Measurements from ENCODE around the gene CCDC88C. TPM values are rescaled to one million over a fixed set of nuclear protein-coding genes. Genes with fewer than 3 reads are reported as not detected.

Gene CCDC88C
- total RNA-seq, 1 experiment from 2014 or later: 21.3 TPM

DNA sequence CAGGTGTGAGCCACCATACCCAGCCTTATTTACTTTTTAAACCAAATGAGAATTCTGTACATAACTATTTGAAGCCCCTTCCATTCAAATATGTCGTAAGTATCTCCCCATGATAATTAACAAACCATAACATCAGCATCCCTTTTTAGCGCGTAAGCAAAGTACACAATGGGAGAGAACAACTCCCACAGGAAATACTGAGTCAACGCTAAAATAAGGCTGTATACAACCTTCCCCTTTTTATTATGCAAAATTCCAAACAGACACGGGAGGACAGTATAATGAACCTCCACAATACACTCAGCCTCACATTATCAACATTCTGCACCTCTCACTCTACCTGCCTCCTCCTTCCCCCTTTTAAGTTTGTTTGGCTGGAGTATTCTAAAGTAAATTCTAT, 73.5 kb downstream of the CCDC88C start:
- no peaks in the 10 kb centered on the region for H3K9me3 ChIP-seq (ENCODE audit: control insufficient read depth, insufficient read depth, low read depth, low read length)
- no TSS peak for BruUV-seq (replicated peaks)
- ChIA-PET POLR2A (interaction anchor here (0.7 kb wide), 1 partner anchor 56 kb away, joined by 3 read pairs; no protein-coding TSS in a partner anchor), CTCF (no interaction called here)
- DNase-seq (ENCODE audit: low read depth, low spot score) (no peak), ATAC-seq (no peak)
- H3K36me3 ChIP-seq (ENCODE audit: control insufficient read depth, insufficient read depth, low read length): no peaks in the 10 kb centered on the region
- H3K4me1 ChIP-seq (ENCODE audit: control insufficient read depth, insufficient read depth, low read length): peaks cover 7% of the 10 kb centered on the region
- no peak overlapping the region for H3K27ac ChIP-seq (ENCODE audit: low read length)
- in situ Hi-C loops (cut with HindIII; ENCODE audit: low pct_unique_long_range_greater_than_20kb, low sequenced_read_pairs) (no loop called here), intact Hi-C loops (cut with micrococcal nuclease; ENCODE audit: unreplicated experiment) (no loop called here)
- TF ChIP-seq REST (IDR thresholded peaks at IDR 0.05; ENCODE audit: insufficient read depth in 1 of 2, low read depth in 2 of 2, low read length in 1 of 2) (no peak), SIN3A (IDR thresholded peaks at IDR 0.05; ENCODE audit: borderline replicate concordance, insufficient read depth, low read depth, low read length) (no peak), TCF7L2 (IDR thresholded peaks at IDR 0.05; ENCODE audit: low read depth, low read length) (no peak), CTCF (IDR thresholded peaks at IDR 0.05) (no peak), POLR2AphosphoS5 (IDR thresholded peaks at IDR 0.05; ENCODE audit: low read depth, low read length) (no peak)
- no peaks in the 10 kb centered on the region for H3K27me3 ChIP-seq (ENCODE audit: control insufficient read depth, insufficient read depth, low read length)
- H3K4me3 ChIP-seq (ENCODE audit: low read depth in 2 of 2, low read length in 2 of 2): no peak overlapping the region

DNA sequence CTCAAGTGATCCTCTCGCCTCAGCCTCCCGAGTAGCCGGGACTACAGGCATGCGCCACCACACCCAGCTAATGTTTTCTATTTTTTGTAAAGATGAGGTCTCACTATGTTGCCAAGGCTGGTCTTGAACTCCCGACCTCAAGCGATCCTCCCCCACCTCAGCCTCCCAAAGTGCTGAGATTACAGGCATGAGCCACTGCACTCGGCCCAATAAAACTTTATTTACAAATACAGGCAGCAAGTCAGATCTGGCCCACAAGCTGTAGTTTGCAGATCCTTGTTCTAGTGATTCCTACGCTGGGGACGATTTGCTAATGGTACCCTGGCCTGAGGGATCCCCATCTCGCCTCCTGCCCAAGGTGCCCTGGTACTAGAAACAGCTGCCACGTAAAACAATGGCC, 74.6 kb downstream of the CCDC88C start:
- Histone ChIP-seq H3K36me3 (ENCODE audit: control insufficient read depth, insufficient read depth, low read length) (no peaks in the 10 kb centered on the region), H3K27ac (ENCODE audit: low read length) (no peak overlapping the region), H3K4me1 (ENCODE audit: control insufficient read depth, insufficient read depth, low read length) (no peaks in the 10 kb centered on the region), H3K4me3 (ENCODE audit: low read depth in 2 of 2, low read length in 2 of 2) (no peak overlapping the region), H3K9me3 (ENCODE audit: control insufficient read depth, insufficient read depth, low read depth, low read length) (no peaks in the 10 kb centered on the region), H3K27me3 (ENCODE audit: control insufficient read depth, insufficient read depth, low read length) (no peaks in the 10 kb centered on the region)
- DNase-seq (ENCODE audit: low read depth, low spot score) (no peak), ATAC-seq (no peak)
- TF ChIP-seq SIN3A (IDR thresholded peaks at IDR 0.05; ENCODE audit: borderline replicate concordance, insufficient read depth, low read depth, low read length) (no peak), REST (IDR thresholded peaks at IDR 0.05; ENCODE audit: insufficient read depth in 1 of 2, low read depth in 2 of 2, low read length in 1 of 2) (no peak), CTCF (IDR thresholded peaks at IDR 0.05) (no peak), POLR2AphosphoS5 (IDR thresholded peaks at IDR 0.05; ENCODE audit: low read depth, low read length) (no peak), TCF7L2 (IDR thresholded peaks at IDR 0.05; ENCODE audit: low read depth, low read length) (no peak)
- ChIA-PET POLR2A (no interaction called here), CTCF (no interaction called here)
- in situ Hi-C loops (cut with HindIII; ENCODE audit: low pct_unique_long_range_greater_than_20kb, low sequenced_read_pairs): no loop called here
- BruUV-seq (replicated peaks): no TSS peak
- intact Hi-C loops (cut with micrococcal nuclease; ENCODE audit: unreplicated experiment): no loop called here
